K562 (cell line): Measurements from ENCODE around the gene LAMA3. TPM values are rescaled to one million over a fixed set of nuclear protein-coding genes. Genes with fewer than 3 reads are reported as not detected.

ENCODE experiments used
- ATAC-seq: fragments of 200-7000 bp; cut with Tn5 transposase; 3 replicates; pipeline ENCODE4 v1.9.1; 2020; ENCODE audit warnings: moderate library complexity
- BruUV-seq: library from RNA; stranded (reverse); fragments of 400-500 nt; replicated peaks from 2 replicates; lab custom pipeline; 2021; lab: Mats Ljungman, UMichigan
- CTCF ChIA-PET: fragments of 300-600 bp; formaldehyde crosslinking; extraction: SDS; loops from one replicate; lab custom pipeline; 2021; ENCODE audit warnings: low intra/inter-chr PET ratio; lab: Yijun Ruan, JAX
- POLR2A ChIA-PET: fragments of 300-600, 350-650 bp; sonication (Branson Sonifier 250); formaldehyde crosslinking; extraction: SDS; loops from one replicate; lab custom pipeline; 2021; ENCODE audit warnings: antibody characterized with exemption, inconsistent platforms; lab: Yijun Ruan, JAX
- DNase-seq, 4 experiments: peaks; one replicate each; pipeline versions ENCODE4 v3.0.0 to v3.0.0-alpha.2; 2011 to 2018; ENCODE audit warnings: low spot score in 3 of 4, mixed read lengths in 3 of 4; ENCODE audit errors: extremely low read depth in 1 of 4
- FAIRE-seq: peaks from 2 replicates; lab custom pipeline; 2011; peaks lifted over from hg19 to GRCh38; lab: Jason Lieb, UNC
- H2AFZ ChIP-seq: 2 replicates; pipeline ENCODE4 v1.6.0; 2011; ENCODE audit warnings: low read depth, low read length, control low read depth, inconsistent platforms
- H3K27ac ChIP-seq: fragments of 200-600 bp; 3 replicates; pipeline ENCODE4 v1.8.0; 2011; ENCODE audit warnings: low read depth, mild to moderate bottlenecking, control low read depth, inconsistent platforms, low read length, moderate library complexity, mixed read lengths; ENCODE audit errors: extremely low read depth
- H3K27me3 ChIP-seq, 2 experiments: fragments of 300-600 bp in 1 of 2; 2 replicates in 1 of 2; 3 replicates in 1 of 2; pipeline versions ENCODE4 v1.6.0 to v1.8.0; 2011; ENCODE audit warnings: inconsistent platforms in 2 of 2, low read length in 2 of 2, mild to moderate bottlenecking in 1 of 2, mixed read lengths in 1 of 2, moderate library complexity in 1 of 2; ENCODE audit not compliant: control insufficient read depth in 2 of 2, insufficient read depth in 2 of 2
- H3K36me3 ChIP-seq: fragments of 300-600 bp; 3 replicates; pipeline ENCODE4 v1.8.0; 2011; ENCODE audit warnings: mild to moderate bottlenecking, low read length, inconsistent platforms; ENCODE audit not compliant: control insufficient read depth, insufficient read depth
- H3K4me1 ChIP-seq, 2 experiments: fragments of 200-600 bp in 1 of 2; replicated peaks in 1 of 2; 2 replicates in 1 of 2; 3 replicates in 1 of 2; pipeline versions ENCODE4 v1.5.1 to v1.8.0; 2011; ENCODE audit warnings: inconsistent platforms in 2 of 2, low read length in 2 of 2, mild to moderate bottlenecking in 1 of 2, mixed read lengths in 1 of 2, moderate library complexity in 1 of 2; ENCODE audit not compliant: control insufficient read depth in 2 of 2, insufficient read depth in 2 of 2
- H3K4me2 ChIP-seq: 2 replicates; pipeline ENCODE4 v1.6.1; 2011; ENCODE audit warnings: low read length, control low read depth, inconsistent platforms, mixed read lengths; ENCODE audit not compliant: insufficient read depth
- H3K4me3 ChIP-seq: fragments of 200-600 bp; sonication (generic), shearing (Covaris generic); 2 replicates; pipeline ENCODE4 v1.5.1; 2016; ENCODE audit warnings: control low read depth, inconsistent platforms
- H3K79me2 ChIP-seq: fragments of 200-600 bp; 3 replicates; pipeline ENCODE4 v1.8.0; 2011; ENCODE audit warnings: low read length, inconsistent platforms; ENCODE audit not compliant: control insufficient read depth, insufficient read depth
- H3K9ac ChIP-seq, 2 experiments: 2 replicates each; pipeline versions ENCODE4 v1.6.0 to v1.6.1; 2011; ENCODE audit warnings: low read depth in 2 of 2, low read length in 2 of 2, control low read depth in 1 of 2, inconsistent platforms in 1 of 2, mild to moderate bottlenecking in 1 of 2, mixed read lengths in 1 of 2; ENCODE audit not compliant: insufficient read depth in 1 of 2
- H3K9me1 ChIP-seq: one replicate; pipeline ENCODE4 v1.6.0; 2011; ENCODE audit warnings: inconsistent platforms, mild to moderate bottlenecking, low read length, moderate library complexity; ENCODE audit not compliant: control insufficient read depth, insufficient read depth
- H3K9me3 ChIP-seq: replicated peaks from 2 replicates; pipeline ENCODE4 v1.5.1; 2011; ENCODE audit warnings: low read depth, low read length, inconsistent platforms; ENCODE audit not compliant: control insufficient read depth, insufficient read depth
- H4K20me1 ChIP-seq: replicated peaks from 2 replicates; pipeline ENCODE4 v1.6.1; 2011; ENCODE audit warnings: low read length, inconsistent platforms, mixed read lengths; ENCODE audit not compliant: control insufficient read depth, insufficient read depth
- BHLHE40 ChIP-seq: IDR thresholded peaks from 2 replicates; pipeline ENCODE4 v1.6.1; 2011; ENCODE audit warnings: low read length, improper control_type of control experiment
- CBX1 ChIP-seq: sonication (generic); IDR thresholded peaks from 2 replicates; pipeline ENCODE4 v1.6.1; 2016; ENCODE audit warnings: antibody characterized with exemption, low read depth, mild to moderate bottlenecking
- ELF1 ChIP-seq: fragments of 200-800 bp; sonication (Bioruptor generic); IDR thresholded peaks from 2 replicates; pipeline ENCODE4 v1.6.1; 2016; ENCODE audit warnings: missing genetic modification characterization, missing compliant biosample characterization
- LCOR ChIP-seq: sonication (generic); formaldehyde crosslinking; IDR thresholded peaks from 2 replicates; pipeline ENCODE4 v1.8.0; 2022; ENCODE audit warnings: mild to moderate bottlenecking, missing genetic modification reagents
- MYC ChIP-seq, 2 experiments: fragments of 250-450 bp in 1 of 2; sonication (Bioruptor Pico) in 1 of 2; IDR thresholded peaks; 2 replicates each; pipeline versions ENCODE4 v1.5.1 to v1.6.1; 2012 to 2021; ENCODE audit warnings: low read depth in 2 of 2, borderline replicate concordance in 1 of 2, improper control_type of control experiment in 1 of 2, low read length in 1 of 2, mild to moderate bottlenecking in 1 of 2, moderate library complexity in 1 of 2
- NCOA4 ChIP-seq: fragments of 450-650 bp; IDR thresholded peaks from 2 replicates; pipeline ENCODE4 v1.6.1; 2018; ENCODE audit warnings: mild to moderate bottlenecking; ENCODE audit not compliant: partially characterized antibody
- NCOR1 ChIP-seq: fragments of 450-650 bp; IDR thresholded peaks from 2 replicates; pipeline ENCODE4 v1.6.1; 2016; ENCODE audit warnings: mild to moderate bottlenecking, moderate library complexity
- NR4A1 ChIP-seq, 2 experiments: fragments of 250-450 bp in 1 of 2; fragments of 450-650 bp in 1 of 2; sonication (Bioruptor Pico) in 1 of 2; IDR thresholded peaks; 2 replicates each; pipeline versions ENCODE4 v1.4.0 to v1.6.1; 2016 to 2020; ENCODE audit warnings: mild to moderate bottlenecking in 2 of 2, missing compliant biosample characterization in 1 of 2, missing genetic modification characterization in 1 of 2, moderate library complexity in 1 of 2
- POLR2B ChIP-seq: fragments of 450-650 bp; IDR thresholded peaks from 2 replicates; pipeline ENCODE4 v1.6.1; 2018; ENCODE audit warnings: low read depth; ENCODE audit not compliant: partially characterized antibody
- SPI1 ChIP-seq: IDR thresholded peaks from 2 replicates; pipeline ENCODE4 v1.6.1; 2011; ENCODE audit warnings: low read depth, low read length, control low read depth, borderline replicate concordance
- SRF ChIP-seq, 2 experiments: fragments of 250-450, 450-650 bp in 1 of 2; sonication (Bioruptor Pico) in 1 of 2; sonication (generic) in 1 of 2; formaldehyde crosslinking; IDR thresholded peaks; 2 replicates each; pipeline versions ENCODE4 v1.5.0 to v1.5.1; 2020 to 2022; ENCODE audit warnings: mild to moderate bottlenecking in 1 of 2, missing genetic modification reagents in 1 of 2
- ZNF23 ChIP-seq: fragments of 250-450 bp; sonication (Bioruptor Pico); IDR thresholded peaks from 2 replicates; pipeline ENCODE4 v1.4.0; 2020; ENCODE audit warnings: mild to moderate bottlenecking
- WGBS: fragments of 100-300 bp; shearing (Covaris generic); methylation state at CpG from one replicate; pipeline ENCODE4 v1.1.6; 2016; ENCODE audit warnings: low coverage, mixed read lengths; ENCODE audit not compliant: insufficient coverage; ENCODE audit errors: missing lambda C conversion rate; 5-methylcytosine and 5-hydroxymethylcytosine counted together
- in situ Hi-C: fragments of 300-500 bp; cut with MboI; formaldehyde crosslinking; loops from 4 replicates; pipeline ENCODE4 v1.15.0; 2018; ENCODE audit warnings: inconsistent platforms, mixed read lengths
- intact Hi-C: fragments of 100-400 bp; cut with micrococcal nuclease; formaldehyde crosslinking; loops from 2 replicates; pipeline ENCODE4 v1.14.2; 2022
- polyA plus RNA-seq, 8 experiments: library from polyadenylated mRNA; depleted of rRNA in 4 of 8; stranded (reverse) in 5 of 8; unstranded in 3 of 8; fragments of >200 nt; fragmentation: Nextera tagmentation in 2 of 8; fragmentation: Illumina TruSeq in 1 of 8; extraction: Ambion mirVana in 2 of 8; extraction: Trizol in 1 of 8; gene quantifications; 2 replicates each; pipeline versions ENCODE4 v1.2.1 to v1.2.3, GENCODE V29; 2011 to 2014; ENCODE audit warnings: inconsistent platforms in 1 of 8, missing spikeins in 1 of 8
- total RNA-seq, 7 experiments: library from RNA; depleted of rRNA in 6 of 7; stranded (reverse); fragments of >200 nt in 6 of 7; fragmentation: Illumina TruSeq in 2 of 7; extraction: Trizol in 2 of 7; gene quantifications; 2 replicates each; pipeline versions ENCODE4 v1.2.1 to v1.2.3, GENCODE V29; 2011 to 2021; ENCODE audit warnings: low replicate concordance in 1 of 7
- TF ChIP-seq, protein P1 (sequence below): fragments of 450-650 bp; IDR thresholded peaks from 2 replicates; pipeline ENCODE4 v1.6.1; 2016; ENCODE audit warnings: missing biosample characterization, missing genetic modification characterization
- TF ChIP-seq, protein P2 (sequence below): fragments of 200-400 bp; formaldehyde crosslinking; IDR thresholded peaks from 2 replicates; pipeline ENCODE4 v1.6.1; 2017; ENCODE audit warnings: mild to moderate bottlenecking, low read depth, low read length, moderate library complexity
- TF ChIP-seq, protein P3 (sequence below): fragments of 450-650 bp; formaldehyde crosslinking; IDR thresholded peaks from 2 replicates; pipeline ENCODE4 v1.4.0; 2020; ENCODE audit warnings: mild to moderate bottlenecking, moderate library complexity

LAMA3 gene
- total and polyA plus RNA-seq, 9 of the 15 experiments (the other 6 are each of a cell fraction or from before 2014, with no cell fraction given): 0.07 TPM; not detected in 8

DNA sequence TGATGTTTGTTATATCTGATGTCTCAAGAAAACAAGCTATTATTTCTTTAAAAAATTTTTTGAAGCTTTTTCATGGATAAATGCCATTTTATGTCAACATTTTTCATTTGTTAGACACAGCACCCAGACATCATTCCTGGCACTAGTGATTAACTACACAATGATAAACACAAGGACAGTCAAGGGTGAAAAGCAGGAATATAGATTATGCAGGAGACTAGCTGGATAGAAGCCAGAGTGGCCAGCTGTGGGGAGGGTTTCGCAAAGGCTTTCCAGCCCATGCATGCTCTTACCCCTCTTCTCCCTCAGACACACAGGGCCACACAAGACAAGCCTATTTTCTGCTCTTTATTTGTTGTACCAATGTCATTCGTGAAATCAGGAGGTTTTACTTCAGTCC is 198.2 kb downstream of the LAMA3 start (continued):
- TF ChIP-seq, protein P1, sequence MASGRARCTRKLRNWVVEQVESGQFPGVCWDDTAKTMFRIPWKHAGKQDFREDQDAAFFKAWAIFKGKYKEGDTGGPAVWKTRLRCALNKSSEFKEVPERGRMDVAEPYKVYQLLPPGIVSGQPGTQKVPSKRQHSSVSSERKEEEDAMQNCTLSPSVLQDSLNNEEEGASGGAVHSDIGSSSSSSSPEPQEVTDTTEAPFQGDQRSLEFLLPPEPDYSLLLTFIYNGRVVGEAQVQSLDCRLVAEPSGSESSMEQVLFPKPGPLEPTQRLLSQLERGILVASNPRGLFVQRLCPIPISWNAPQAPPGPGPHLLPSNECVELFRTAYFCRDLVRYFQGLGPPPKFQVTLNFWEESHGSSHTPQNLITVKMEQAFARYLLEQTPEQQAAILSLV (tag): no peak

DNA sequence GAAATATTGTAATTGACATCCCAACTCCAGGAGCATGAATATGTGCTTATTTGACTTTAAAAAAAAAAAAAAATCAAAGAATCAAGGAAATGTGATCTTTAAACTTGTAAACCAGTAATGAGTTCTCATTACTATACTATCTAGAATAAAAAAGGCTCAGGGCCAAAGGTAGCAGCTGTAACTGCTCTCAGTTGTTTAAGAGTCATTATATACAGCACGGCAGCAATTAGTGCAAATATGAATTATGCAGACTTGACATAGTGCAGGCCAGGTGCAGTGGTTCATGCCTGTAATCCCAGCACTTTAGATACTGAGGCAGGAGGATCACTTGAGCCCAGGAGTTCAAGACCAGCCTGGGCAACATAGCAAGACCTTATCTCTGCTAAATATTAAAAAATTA is 199.6 kb downstream of the LAMA3 start:
- intact Hi-C loops (no loop called here), in situ Hi-C loops (no loop called here)
- H3K27ac ChIP-seq: no peak overlapping the region
- H2AFZ ChIP-seq: no peak overlapping the region
- no peaks in the 10 kb centered on the region for H4K20me1 ChIP-seq
- WGBS: 0% methylated on average over 1 of the region's 1 CpG
- H3K9me3 ChIP-seq: no peaks in the 10 kb centered on the region
- no peak for DNase-seq
- ATAC-seq: no peak
- H3K4me2 ChIP-seq: no peak overlapping the region
- ChIA-PET POLR2A (no interaction called here), CTCF (no interaction called here)
- no peak overlapping the region for H3K4me3 ChIP-seq
- H3K4me1 ChIP-seq: no peaks in the 10 kb centered on the region
- BruUV-seq: no TSS peak
- H3K27me3 ChIP-seq: no peaks in the 10 kb centered on the region
- no peaks in the 10 kb centered on the region for H3K36me3 ChIP-seq
- H3K9me1 ChIP-seq: no peaks in the 10 kb centered on the region
- no peak overlapping the region for H3K9ac ChIP-seq
- TF ChIP-seq MYC (IDR thresholded peaks at IDR 0.05; ENCODE audit: low read depth, low read length) (no peak), MYC (CRISPR knock-in tag; IDR thresholded peaks at IDR 0.05; ENCODE audit: borderline replicate concordance, low read depth) (no peak), BHLHE40 (no peak), NCOA4 (no peak), NCOR1 (no peak), ELF1 (tag) (no peak), LCOR (CRISPR knock-in tag) (no peak), SRF (CRISPR knock-in tag; IDR thresholded peaks at IDR 0.05) (no peak), POLR2B (no peak), CBX1 (no peak), SPI1 (no peak), ZNF23 (CRISPR knock-in tag) (no peak), NR4A1 (CRISPR knock-in tag; IDR thresholded peaks at IDR 0.05) (no peak), NR4A1 (tag; IDR thresholded peaks at IDR 0.05) (no peak)
- TF ChIP-seq, protein P2, sequence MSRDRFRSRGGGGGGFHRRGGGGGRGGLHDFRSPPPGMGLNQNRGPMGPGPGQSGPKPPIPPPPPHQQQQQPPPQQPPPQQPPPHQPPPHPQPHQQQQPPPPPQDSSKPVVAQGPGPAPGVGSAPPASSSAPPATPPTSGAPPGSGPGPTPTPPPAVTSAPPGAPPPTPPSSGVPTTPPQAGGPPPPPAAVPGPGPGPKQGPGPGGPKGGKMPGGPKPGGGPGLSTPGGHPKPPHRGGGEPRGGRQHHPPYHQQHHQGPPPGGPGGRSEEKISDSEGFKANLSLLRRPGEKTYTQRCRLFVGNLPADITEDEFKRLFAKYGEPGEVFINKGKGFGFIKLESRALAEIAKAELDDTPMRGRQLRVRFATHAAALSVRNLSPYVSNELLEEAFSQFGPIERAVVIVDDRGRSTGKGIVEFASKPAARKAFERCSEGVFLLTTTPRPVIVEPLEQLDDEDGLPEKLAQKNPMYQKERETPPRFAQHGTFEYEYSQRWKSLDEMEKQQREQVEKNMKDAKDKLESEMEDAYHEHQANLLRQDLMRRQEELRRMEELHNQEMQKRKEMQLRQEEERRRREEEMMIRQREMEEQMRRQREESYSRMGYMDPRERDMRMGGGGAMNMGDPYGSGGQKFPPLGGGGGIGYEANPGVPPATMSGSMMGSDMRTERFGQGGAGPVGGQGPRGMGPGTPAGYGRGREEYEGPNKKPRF: no peak
- TF ChIP-seq, protein P3, sequence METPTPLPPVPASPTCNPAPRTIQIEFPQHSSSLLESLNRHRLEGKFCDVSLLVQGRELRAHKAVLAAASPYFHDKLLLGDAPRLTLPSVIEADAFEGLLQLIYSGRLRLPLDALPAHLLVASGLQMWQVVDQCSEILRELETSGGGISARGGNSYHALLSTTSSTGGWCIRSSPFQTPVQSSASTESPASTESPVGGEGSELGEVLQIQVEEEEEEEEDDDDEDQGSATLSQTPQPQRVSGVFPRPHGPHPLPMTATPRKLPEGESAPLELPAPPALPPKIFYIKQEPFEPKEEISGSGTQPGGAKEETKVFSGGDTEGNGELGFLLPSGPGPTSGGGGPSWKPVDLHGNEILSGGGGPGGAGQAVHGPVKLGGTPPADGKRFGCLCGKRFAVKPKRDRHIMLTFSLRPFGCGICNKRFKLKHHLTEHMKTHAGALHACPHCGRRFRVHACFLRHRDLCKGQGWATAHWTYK (CRISPR knock-in tag): no peak
- no peak for FAIRE-seq
- no peaks in the 10 kb centered on the region for H3K79me2 ChIP-seq
